HUDEP-2 (cell line): Measurements from ENCODE around the gene SMOC2.

Experiments used
- DNase-seq, 76 experiments: peaks; one replicate each; lab custom pipeline; 2025; ENCODE audit not compliant: unreplicated experiment in 76 of 76; lab: John Stamatoyannopoulos, UW

The SMOC2 gene

DNA sequence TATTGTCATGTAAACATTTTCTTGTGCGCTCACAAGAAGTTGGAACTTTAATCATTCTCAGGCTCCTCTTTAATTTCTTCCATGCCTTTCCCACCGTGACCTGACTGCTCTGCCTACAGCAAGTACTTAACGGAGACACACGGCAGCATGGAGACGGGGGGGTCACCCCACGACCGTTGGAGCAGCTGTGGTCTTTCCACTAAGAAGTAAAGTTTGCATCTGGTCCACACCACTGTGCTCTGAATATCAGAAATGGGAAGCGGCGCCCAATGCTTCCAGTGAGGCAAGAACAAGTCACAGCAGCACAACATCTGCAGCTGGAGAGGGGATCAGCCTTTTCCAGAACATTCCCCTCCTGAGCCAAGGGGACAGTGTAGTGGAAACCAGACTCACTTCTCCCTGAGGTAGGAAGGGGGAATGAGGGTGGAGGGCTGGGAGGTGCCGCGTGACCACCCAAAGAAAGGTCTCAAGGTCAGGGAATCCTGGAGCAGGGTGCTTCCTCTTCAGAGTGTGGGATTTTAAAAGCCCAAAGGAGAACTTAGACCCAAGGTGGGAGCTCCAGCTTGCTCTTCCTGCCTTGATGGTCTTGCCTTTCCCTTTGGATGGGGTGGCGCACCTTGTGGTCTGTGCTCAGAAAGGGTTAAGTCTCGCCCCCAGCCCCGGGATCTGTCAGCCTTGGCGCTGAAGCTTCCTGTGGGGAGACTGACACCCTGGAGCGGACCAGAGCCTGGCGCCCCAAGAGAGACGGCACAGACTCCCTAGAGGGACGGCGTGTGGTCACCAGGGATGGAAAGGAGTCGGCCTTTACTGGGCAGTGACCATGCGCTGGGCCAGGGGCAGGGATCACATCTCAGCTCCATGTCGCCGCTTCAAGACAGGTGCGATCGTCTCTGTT lies 25.6 kb upstream of the SMOC2 start:
- no peak for DNase-seq

DNA sequence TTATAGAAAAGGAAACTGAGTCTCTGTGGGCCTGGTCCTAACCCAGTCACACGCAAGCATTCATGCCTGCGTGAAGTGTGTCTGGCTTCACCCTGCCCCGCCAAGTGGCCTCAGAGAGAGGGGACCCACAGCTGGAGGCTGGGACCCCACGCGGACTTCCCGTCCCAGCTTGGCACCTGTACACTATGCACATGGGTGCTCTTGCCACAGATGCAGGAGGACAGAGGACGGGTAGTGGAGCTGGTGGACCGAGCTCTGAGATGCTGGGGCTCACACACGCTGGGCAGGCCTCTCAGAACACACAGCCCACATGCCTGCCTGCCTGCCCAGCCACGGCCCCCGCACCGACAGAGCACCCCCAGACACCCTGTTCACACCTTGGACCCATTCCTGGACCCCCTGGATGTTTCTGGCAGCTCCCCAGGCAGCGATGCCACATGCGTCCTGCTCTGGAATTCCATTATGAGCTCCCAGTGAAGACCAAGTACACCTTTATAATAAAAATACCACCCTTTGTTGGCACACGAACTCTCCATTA lies 24.9 kb upstream of the SMOC2 start:
- DNase-seq = no peak

DNA sequence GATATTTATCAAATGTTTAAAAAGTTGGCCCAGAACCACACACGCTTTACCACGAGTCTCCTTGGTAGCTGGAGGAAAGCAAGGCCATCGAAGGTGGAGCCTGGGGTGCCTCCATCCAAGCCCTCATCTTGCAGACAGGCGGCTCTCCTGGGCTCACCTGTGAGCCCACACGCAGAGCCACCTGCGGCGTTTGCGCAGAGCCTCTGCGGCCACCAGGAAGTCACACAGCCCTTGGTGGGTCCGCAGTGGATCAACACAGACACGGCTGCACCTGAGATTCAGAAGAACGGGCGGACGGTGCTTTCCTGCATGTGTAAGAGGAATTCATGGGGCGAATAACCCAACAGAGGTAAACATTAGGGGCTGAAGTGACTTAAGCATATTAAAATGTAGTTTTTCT lies 24.5 kb upstream of the SMOC2 start:
- DNase-seq = no peak

DNA sequence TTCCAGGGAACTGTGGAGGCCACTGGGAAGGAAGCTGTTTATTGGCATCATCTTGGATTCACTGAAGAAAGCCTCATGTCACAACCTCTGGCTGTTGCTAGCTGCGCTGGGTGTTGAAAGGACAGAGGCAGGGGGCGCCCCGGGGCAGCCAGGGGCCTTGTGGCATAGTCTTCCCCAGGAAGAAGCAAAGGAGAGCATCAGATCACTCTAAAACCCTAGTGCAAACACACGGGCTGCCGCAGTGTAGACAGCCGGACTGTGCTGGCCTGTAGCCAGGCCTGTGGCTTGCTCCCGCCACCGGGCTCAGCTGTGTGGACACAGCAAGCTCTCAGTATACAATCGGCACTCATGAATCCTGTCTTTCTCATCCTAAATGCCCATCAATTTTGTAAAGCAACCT lies 23.8 kb upstream of the SMOC2 start:
- no peak for DNase-seq

DNA sequence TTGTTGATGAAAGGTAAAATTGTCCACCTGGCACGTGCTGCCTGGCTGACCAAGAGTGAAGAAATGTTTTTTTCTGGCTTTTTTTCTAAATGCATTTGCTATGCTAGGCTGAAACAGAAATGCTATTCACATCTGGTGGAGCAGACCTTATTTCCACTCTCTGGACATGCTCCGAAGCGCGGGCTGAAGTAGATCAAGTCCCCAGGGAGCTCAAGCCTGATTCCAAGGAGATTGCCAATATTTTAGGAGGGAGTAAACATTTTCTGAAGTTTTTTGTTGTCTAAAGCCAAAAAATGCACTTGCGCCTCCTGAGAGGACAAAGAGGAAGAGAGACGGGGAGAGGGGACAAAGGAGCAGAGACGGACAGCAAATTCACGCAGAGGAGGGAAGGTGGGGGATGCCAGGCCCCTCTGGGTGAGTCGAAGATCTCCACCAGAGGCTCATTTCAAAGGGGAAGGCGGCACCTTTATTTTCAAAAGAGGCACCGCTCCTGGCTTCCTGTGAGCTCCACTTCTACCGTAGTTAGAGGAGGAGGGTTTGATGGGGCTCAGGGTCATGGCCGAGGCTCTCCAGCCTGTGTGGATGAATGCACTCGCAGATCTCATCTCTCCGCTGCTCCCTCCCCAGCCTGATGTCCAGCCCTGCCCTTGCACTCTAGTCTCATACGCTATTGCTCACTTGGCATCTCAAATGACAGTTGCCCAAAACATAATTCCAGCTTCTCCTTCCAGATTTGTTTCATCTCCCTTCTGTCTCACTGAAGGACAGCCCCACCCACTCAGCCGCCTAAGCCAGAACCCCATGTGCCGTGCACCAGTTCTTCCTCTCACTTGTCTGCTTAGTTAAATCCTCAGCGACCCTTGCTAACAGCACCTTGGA lies 23.1 kb upstream of the SMOC2 start:
- DNase-seq = no peak

DNA sequence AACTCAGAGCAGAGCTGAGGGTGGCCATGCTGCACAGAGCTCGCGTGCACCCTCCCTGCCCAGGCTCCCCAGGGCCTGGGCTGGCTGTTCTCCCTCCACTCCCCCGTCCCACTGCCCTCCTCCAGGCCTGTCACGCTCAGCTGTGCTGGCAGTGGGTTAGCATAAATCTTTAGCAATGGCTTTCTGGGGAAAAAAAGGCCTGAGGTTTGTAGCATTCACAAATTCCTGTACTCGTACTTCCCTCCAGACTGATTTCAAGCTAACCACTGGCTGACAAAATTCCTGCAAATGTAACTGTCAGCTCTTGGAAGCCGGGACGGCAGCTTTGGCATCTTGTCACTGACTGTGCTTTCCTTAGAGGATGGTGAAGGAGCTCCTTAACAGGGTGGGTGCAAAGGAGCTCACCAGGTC lies 22.3 kb upstream of the SMOC2 start:
- no peak for DNase-seq

DNA sequence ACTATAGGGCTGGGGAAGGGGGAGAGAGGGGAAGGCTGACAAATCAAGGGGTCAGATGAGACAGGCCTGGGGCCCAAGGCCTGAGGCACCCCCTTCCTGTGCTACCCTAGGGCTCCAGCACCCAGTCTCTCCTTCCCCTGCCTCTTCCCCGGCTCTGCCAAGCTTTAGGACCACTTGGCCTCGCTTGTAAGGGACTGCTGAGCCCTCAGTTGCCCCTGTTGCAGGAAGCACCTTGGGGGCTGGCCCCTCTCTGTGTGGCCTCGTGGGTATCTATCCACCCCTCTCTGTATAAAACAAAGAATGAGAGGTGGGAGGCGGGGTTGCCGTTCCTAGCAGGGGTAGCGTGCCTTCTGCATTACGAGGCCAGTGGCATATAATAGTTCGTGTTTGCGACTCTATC lies 21.4 kb upstream of the SMOC2 start:
- DNase-seq = no peak

DNA sequence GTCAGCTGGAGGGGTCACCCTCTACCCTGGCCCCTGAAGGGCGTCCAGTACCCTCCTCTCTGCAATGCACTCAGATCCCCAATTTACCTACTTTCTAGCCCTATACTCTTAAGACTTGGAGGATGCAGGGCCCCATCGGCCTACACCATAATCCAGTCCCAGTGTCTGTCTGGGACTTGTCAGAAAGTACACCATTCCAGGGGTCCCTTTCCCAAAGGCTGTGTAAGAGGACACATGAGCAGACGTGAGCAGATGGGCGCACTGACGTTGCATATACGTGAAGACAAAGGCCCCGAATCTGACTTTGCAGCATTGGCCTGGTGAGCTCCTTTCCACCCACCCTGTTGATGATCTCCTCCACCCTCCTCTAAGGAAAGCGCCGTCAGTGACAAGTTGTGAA lies 20.9 kb upstream of the SMOC2 start:
- no peak for DNase-seq

DNA sequence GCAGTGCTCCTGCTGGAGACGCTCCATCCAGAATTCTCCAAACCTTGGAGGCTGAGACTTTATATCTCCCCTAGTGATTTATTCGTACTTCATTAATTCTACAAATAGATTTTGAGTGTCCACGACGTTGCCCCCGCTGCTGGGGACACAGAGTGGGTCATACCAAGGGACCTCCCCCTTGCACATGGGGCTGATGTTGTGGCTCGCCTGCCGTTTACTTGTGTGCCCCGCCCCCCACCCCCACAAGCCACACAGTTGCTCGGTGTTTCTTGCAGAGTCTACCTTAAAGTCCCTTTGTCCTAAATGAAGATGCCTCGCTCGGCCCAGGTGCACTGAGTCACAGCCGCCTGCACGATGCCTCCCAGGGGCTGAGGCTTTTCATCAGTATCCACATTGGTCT lies 20.3 kb upstream of the SMOC2 start:
- DNase-seq = no peak

DNA sequence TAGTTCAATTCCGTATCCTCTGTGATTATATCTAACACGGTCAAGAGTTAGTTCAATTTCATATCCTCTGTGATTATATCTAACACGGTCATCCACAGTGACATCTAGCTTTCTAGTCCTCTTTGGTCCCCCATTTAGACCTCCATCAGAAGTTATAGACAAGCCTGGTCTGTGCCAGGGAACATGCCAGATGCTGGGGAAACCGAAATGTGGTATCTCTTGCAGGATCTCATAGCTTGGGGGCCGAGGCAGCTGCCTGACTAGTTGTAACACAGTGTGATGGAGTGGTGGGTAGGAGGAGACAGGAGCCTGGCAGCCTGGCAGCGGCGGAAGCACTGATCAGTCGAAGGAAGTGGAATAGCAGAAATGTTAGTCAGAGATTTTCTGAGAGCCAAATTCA lies 13.8 kb upstream of the SMOC2 start:
- no peak for DNase-seq

DNA sequence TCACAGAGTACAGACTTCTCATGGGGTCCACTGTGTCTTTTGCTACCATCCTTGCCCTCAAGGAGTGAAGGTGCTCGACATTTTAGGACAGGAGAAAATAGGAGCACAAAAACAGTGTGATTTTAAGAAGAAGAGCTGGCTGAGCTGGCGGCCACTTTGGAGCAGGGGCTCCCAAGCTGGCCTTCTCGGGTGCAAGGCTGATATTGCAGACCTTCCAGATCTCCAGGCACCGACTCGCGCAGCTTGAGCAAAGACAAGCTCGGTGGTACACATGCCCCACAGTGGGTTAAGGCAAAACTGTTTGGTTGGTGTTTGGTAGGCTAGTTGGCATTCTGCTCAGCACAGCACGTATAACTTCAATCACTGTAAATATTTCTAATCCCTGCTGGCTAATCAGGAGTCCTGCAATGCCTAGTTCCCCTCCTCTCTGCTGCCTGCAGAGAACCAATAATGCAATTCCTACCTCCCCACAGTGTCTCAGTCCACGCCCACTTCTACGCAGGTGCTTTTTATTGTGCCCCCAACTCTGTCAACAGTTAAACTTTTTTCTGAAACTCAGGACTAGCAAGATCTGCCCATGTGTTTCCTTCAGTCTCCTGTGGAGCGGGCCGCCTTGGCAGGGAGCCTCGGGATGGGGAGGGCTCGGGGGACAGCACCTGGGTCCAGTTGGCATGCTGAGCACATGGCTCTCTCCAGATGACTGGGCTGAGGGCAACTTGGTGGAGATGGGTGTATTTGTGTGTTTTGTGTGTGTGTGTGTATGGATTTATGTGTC lies 12.7 kb upstream of the SMOC2 start:
- no peak for DNase-seq

DNA sequence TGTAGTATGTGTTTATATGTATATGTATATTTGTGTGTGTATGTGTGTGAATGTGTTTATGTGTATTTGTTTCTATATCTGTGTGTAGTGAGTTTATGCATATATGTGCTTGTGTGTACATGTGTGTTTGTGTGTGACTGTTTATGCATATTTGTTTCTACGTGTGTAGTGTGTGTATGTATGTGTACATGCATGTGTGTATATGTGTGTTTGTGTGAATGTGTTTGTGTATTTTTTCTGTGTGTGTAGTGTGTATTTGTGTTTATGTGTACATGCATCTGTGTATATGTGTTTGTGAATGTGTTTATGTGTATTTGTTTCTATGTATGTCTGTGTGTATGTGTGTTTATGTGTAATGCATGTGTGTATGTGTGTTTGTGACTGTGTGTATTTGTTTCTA lies 12.1 kb upstream of the SMOC2 start:
- no peak for DNase-seq

DNA sequence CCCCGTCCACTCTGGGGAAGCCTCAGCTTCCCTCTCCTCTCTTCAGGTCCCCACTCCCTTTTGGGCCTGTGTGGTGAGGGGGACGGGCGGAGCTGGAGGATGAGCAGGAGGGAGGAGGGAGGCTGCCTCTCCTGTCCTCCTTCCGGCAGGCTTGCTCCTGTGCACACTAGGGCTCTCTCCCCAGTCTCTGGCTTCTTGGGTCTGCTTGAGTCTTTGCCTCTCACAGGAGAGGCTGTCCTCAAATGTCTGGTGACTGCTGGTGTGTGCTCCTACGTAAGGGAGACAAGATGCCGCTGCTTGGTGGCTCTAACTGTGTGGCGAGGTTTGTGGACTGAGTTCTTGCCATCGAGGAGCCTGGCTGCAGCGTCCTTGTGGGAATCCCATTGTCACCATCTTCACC lies 8.8 kb upstream of the SMOC2 start:
- DNase-seq = no peak

DNA sequence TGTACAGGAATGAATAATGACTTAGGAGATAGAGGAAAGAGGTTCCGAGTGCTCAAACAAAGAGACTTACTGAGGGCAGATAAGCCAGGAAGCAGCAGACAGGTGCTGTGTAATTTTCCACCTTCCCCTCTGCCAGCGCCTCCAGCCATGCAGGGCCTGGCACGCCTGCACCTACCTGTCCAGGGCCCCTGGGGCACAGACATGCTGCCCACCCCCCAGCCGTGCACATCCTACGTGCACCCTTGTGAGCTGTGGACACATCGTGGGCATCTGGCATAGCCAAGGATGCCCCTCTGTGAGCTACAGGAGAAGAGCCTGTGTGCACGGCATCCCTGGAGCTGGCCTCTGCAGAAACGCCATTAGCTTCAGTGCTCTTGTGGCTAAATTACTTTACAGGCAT lies 7.1 kb upstream of the SMOC2 start:
- DNase-seq = no peak

DNA sequence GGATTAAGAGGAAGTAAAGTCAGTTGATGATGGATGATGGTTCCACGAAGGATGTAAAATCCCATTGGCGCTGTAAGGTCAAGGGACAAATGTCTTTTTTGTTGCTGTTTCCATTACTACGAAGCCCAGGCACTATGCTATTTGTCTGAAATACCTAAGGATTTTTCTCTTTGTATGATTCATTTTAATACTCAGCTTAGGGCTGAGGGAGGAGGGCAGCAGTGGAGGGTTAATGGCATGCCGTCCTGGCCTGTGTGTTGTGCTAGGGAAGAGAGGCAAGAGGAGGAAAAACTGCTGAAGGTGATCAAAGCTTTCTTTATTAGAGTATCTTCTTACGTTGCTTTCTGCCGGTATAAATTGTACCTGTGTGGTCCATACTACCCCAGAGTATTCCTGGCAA lies 6.5 kb upstream of the SMOC2 start:
- DNase-seq = no peak

DNA sequence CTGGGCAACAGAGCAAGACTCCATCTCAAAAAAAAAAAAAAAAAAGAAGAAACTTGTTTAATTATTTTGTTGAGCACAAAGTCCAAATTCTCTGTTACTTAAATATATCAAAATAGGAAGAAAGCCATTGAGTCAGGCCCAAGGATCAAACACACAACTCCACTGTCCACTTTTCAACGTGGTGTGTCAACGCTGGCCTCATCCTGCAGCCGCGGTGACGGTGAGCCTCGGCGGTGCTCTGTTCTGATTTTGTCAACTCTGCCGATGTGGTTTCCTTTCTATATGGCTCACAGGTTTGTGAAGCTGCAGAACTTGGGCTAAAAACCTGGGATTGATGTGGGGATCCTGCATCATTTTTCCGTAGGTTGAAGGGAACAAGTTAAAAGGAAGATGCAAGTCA lies 3.2 kb upstream of the SMOC2 start:
- no peak for DNase-seq

DNA sequence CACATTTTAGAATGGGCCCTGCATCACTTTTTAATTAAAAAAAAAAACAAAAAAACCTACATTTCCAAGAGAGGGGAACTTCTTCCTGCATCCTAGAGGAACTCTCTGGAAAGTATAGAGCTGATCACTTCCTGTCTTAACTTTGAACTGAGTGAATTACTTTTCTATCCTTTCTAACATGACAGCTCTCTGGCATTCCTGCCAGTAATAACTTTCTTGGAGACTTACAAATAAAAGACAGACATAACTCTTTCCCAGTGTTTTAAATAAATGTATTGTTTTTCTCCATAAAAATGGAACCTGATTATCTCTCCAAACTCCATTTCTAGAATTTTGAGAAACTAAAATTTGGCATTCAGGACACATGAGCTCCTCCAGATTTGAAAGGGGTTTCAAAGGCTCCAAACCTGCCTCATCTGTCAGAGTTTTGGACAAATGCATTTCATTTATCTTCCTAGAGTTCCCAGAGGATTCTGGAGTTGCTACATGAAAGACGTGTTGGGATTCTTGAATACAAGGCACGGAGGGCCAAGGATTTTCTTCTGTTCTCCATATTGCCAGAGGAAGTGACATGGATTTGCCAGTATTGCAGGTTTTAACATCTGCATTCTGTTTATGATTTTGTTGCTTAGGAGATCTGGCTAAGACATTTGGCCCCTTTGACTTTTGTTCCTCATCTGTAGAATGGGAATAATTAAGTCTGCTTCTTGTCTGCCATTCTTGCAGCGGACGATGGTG lies 2.0 kb upstream of the SMOC2 start:
- DNase-seq = no peak

DNA sequence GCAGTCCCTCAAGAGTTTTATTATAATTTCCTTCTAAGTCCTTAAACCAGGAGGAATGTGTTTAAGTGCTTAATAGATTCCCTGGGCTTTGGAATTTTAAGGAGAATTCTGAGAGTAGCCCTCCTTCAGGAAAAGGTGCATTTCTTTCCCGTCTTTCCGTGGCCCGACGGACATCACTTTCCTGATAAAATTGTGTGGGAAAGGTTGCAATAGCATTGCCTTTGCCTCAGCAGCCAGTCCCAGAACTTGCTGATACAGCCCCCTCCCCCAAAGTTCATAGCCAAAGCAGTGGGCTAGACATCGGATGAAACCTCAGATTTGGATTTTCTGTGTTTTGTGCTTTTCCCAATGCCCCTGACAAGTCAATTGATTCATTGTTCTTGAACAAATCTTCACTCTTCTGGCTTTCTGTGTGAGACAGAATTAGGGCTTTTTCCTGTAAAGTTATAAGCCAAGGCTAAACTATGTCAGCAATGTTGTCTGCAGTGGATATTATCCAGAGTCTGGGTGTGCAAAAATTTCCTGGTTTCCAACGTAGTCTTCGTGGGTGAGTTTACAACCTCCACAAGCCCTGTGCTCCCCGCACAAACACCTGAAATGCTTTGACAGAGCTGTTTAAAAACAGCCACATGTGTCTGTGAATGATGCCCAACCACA lies 1.1 kb upstream of the SMOC2 start:
- no peak for DNase-seq

DNA sequence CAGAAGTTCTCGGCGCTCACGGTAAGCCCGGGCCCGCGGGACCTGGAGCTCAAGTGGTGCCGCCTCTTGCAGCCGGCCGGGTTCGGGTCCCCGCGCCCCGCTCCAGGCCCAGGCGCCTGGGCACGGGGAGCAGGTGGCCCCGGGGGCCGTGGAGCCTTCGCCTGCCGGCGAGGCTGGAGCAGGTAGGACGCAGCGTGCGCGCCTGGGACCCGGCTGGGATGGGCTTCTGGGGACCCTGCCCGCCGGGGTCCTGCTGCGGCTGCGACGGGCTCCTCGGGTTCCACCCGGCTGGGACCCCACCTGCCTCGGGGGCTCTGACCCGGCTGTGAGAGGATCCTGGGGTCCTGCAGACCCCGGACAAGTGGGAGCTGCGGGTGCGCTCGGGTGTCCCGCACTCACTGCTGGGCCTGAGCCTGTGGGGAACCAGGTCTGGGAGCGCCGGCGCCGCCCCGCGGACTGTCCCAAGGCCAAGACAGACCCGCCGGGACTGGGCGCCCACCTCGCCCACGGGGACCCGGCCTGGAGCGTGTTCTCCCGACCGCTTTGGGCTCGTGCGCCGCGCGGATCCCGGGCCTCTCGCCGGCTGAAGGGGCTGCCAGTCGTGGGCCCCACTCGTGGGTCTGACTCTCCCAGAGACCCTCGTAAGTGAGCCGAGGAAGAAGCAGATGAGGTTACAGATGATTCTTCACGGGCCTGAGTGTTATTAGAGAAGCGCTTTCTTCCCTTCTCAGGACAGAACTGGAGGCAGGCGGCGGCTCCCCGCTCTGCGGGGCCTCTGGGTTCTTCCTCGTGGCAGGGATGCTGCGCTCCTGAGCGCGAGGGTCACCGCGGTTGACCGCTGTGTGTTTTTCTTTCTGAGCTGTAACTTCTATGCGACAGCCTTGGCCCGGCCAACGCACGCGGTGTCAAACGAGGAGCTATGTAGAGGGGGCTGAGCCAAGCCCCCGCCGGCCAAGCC lies 729 bp downstream of the SMOC2 start:
- DNase-seq = no peak
